WTC11 (cell line): ENCODE results near the gene SAFB. TPM values are rescaled to one million over a fixed set of nuclear protein-coding genes. Genes with fewer than 3 reads are reported as not detected.
A peak's percentile ranks its signal among the peaks of the same experiment; 100 is the strongest.

Source experiments
- ATAC-seq: fragments of 200-7000 bp; cut with Tn5 transposase; 2 replicates; pipeline ENCODE4 v1.10.0; 2021; ENCODE audit warnings: mild to moderate bottlenecking, moderate library complexity
- CTCF ChIA-PET: fragments of 300-600 bp; sonication (Branson Sonifier 250); formaldehyde crosslinking; loops from one replicate; lab custom pipeline; 2021; ENCODE audit warnings: antibody characterized with exemption; lab: Charles Lee
- POLR2A ChIA-PET: fragments of 350-600 bp; sonication (Branson Sonifier 250); formaldehyde crosslinking; loops from one replicate; lab custom pipeline; 2021; ENCODE audit warnings: antibody characterized with exemption; lab: Charles Lee
- DNase-seq: peaks from one replicate; pipeline ENCODE4 v3.0.0; 2021; ENCODE audit warnings: low spot score
- H3K27ac Mint-ChIP-seq: 2 replicates; pipeline ENCODE4 v1.8.0; 2021; ENCODE audit warnings: mixed read lengths
- H3K27me3 Mint-ChIP-seq: 2 replicates; pipeline ENCODE4 v1.8.0; 2021; ENCODE audit warnings: low read depth, mild to moderate bottlenecking, moderate library complexity, mixed read lengths
- H3K36me3 Mint-ChIP-seq: 2 replicates; pipeline ENCODE4 v1.8.0; 2021; ENCODE audit warnings: mixed read lengths
- H3K4me1 Mint-ChIP-seq: 2 replicates; pipeline ENCODE4 v1.8.0; 2022; ENCODE audit warnings: mixed read lengths
- H3K4me3 Mint-ChIP-seq: 2 replicates; pipeline ENCODE4 v1.8.0; 2021; ENCODE audit warnings: mild to moderate bottlenecking, moderate library complexity, mixed read lengths
- H3K9me3 Mint-ChIP-seq: 2 replicates; pipeline ENCODE4 v1.8.0; 2021; ENCODE audit warnings: mixed read lengths
- ATF3 ChIP-seq: sonication (generic); formaldehyde crosslinking; conservative IDR thresholded peaks from 2 replicates; pipeline ENCODE4 v1.8.1; 2022; ENCODE audit warnings: mild to moderate bottlenecking, missing genetic modification reagents
- CREM ChIP-seq: sonication (generic); formaldehyde crosslinking; IDR thresholded peaks from 2 replicates; pipeline ENCODE4 v1.8.1; 2022; ENCODE audit warnings: mild to moderate bottlenecking, missing genetic modification reagents, moderate library complexity
- ELF4 ChIP-seq: sonication (generic); formaldehyde crosslinking; IDR thresholded peaks from 2 replicates; pipeline ENCODE4 v1.8.1; 2022; ENCODE audit warnings: low read depth, mild to moderate bottlenecking, moderate library complexity, missing genetic modification reagents
- FOXP1 ChIP-seq: sonication (generic); formaldehyde crosslinking; IDR thresholded peaks from 2 replicates; pipeline ENCODE4 v1.8.0; 2022; ENCODE audit warnings: missing genetic modification reagents, mild to moderate bottlenecking, moderate library complexity, borderline replicate concordance
- MAX ChIP-seq: sonication (generic); formaldehyde crosslinking; IDR thresholded peaks from 2 replicates; pipeline ENCODE4 v1.8.0; 2022; ENCODE audit warnings: mild to moderate bottlenecking, missing genetic modification reagents
- OVOL2 ChIP-seq: fragments of 250-450 bp; sonication (Bioruptor Pico); IDR thresholded peaks from 2 replicates; pipeline ENCODE4 v1.9.0; 2021; ENCODE audit warnings: mild to moderate bottlenecking, borderline replicate concordance
- TEAD4 ChIP-seq: sonication (generic); formaldehyde crosslinking; IDR thresholded peaks from 2 replicates; pipeline ENCODE4 v1.8.0; 2022; ENCODE audit warnings: mild to moderate bottlenecking, missing genetic modification reagents
- USF1 ChIP-seq: sonication (generic); formaldehyde crosslinking; IDR thresholded peaks from 2 replicates; pipeline ENCODE4 v1.8.0; 2022; ENCODE audit warnings: mild to moderate bottlenecking, missing genetic modification reagents
- ZBTB21 ChIP-seq: sonication (generic); formaldehyde crosslinking; IDR thresholded peaks from 2 replicates; pipeline ENCODE4 v1.8.1; 2023; ENCODE audit warnings: mild to moderate bottlenecking, missing genetic modification reagents, borderline replicate concordance
- ZNF671 ChIP-seq: fragments of 250-450 bp; sonication (Bioruptor Pico); IDR thresholded peaks from 2 replicates; pipeline ENCODE4 v1.8.0; 2021; ENCODE audit warnings: mild to moderate bottlenecking
- total RNA-seq: library from RNA; stranded (reverse); gene quantifications from 3 replicates; pipeline ENCODE4 v1.2.3, GENCODE V29; 2021
- TF ChIP-seq, protein P1 (sequence below): sonication (generic); formaldehyde crosslinking; IDR thresholded peaks from 2 replicates; pipeline ENCODE4 v1.8.1; 2023; ENCODE audit warnings: mild to moderate bottlenecking, moderate library complexity, missing genetic modification reagents
- TF ChIP-seq, protein P2 (sequence below): sonication (generic); formaldehyde crosslinking; IDR thresholded peaks from 2 replicates; pipeline ENCODE4 v1.8.1; 2023; ENCODE audit warnings: mild to moderate bottlenecking, missing genetic modification reagents
- TF ChIP-seq, protein P3 (sequence below): fragments of 250-450 bp; sonication (Bioruptor Pico); IDR thresholded peaks from 2 replicates; pipeline ENCODE4 v1.9.0; 2021; ENCODE audit warnings: mild to moderate bottlenecking, borderline replicate concordance
- TF ChIP-seq, protein P4 (sequence below): sonication (generic); formaldehyde crosslinking; IDR thresholded peaks from 2 replicates; pipeline ENCODE4 v1.8.1; 2022; ENCODE audit warnings: low read depth, mild to moderate bottlenecking, moderate library complexity, missing genetic modification reagents, borderline replicate concordance

SAFB gene
- total RNA-seq, 1 experiment from 2014 or later = 141 TPM

GRCh38 chr19:5631567-5632240, 8.8 kb downstream of the SAFB start (continued):
- TF ChIP-seq OVOL2 (CRISPR knock-in tag) (no peak), TEAD4 (CRISPR knock-in tag) (no peak)

- ATAC-seq (no peak), DNase-seq (no peak)
- peaks cover 23% of the 10 kb centered on the region for H3K36me3 Mint-ChIP-seq
- TF ChIP-seq, protein P1, sequence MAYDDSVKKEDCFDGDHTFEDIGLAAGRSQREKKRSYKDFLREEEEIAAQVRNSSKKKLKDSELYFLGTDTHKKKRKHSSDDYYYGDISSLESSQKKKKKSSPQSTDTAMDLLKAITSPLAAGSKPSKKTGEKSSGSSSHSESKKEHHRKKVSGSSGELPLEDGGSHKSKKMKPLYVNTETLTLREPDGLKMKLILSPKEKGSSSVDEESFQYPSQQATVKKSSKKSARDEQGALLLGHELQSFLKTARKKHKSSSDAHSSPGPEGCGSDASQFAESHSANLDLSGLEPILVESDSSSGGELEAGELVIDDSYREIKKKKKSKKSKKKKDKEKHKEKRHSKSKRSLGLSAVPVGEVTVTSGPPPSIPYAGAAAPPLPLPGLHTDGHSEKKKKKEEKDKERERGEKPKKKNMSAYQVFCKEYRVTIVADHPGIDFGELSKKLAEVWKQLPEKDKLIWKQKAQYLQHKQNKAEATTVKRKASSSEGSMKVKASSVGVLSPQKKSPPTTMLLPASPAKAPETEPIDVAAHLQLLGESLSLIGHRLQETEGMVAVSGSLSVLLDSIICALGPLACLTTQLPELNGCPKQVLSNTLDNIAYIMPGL (CRISPR knock-in tag) = no peak
- TF ChIP-seq, protein P2, sequence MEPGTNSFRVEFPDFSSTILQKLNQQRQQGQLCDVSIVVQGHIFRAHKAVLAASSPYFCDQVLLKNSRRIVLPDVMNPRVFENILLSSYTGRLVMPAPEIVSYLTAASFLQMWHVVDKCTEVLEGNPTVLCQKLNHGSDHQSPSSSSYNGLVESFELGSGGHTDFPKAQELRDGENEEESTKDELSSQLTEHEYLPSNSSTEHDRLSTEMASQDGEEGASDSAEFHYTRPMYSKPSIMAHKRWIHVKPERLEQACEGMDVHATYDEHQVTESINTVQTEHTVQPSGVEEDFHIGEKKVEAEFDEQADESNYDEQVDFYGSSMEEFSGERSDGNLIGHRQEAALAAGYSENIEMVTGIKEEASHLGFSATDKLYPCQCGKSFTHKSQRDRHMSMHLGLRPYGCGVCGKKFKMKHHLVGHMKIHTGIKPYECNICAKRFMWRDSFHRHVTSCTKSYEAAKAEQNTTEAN = no peak
- TF ChIP-seq ELF4 (CRISPR knock-in tag) (no peak), CREM (CRISPR knock-in tag) (no peak)
- H3K4me1 Mint-ChIP-seq = peaks cover 6% of the 10 kb centered on the region
- peak overlapping the region; percentile 48; the same call in 1 of the 2 replicates for H3K27ac Mint-ChIP-seq
- H3K4me3 Mint-ChIP-seq = no peak overlapping the region
- H3K27me3 Mint-ChIP-seq = no peaks in the 10 kb centered on the region
- ChIA-PET CTCF (interaction anchor here (1.1 kb wide), 1 partner anchor 58 kb away, joined by 3 read pairs; the partner anchor contains the start of gene RPL36), POLR2A (no interaction called here)
- H3K9me3 Mint-ChIP-seq = no peaks in the 10 kb centered on the region
These were observed 9.3 kb downstream of the SAFB start for GRCh38 chr19:5632241-5632612.

DNA sequence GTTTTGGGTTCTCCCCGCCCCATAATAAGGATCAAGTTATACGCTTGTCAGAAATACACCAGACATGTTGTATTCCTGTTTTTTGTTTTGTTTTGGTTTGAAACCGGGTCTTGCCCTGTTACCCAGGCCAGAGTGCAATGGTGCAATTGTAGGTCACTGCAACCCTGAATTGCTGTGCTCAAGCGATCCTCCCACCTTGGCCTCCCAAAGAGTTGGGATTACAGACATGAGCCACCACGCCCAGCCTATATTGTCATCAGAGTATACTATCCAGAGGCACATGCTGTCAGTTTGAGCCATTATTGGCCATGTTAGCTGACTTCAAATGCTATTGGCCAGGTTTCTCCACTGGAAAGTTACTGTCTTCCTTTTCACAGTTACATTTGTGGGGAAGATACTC, 9.8 kb downstream of the SAFB start:
- H3K9me3 Mint-ChIP-seq = no peaks in the 10 kb centered on the region
- peaks cover 19% of the 10 kb centered on the region for H3K36me3 Mint-ChIP-seq
- ChIA-PET CTCF (interaction anchor here (1.1 kb wide), 1 partner anchor 57 kb away, joined by 3 read pairs; the partner anchor contains the start of gene RPL36), POLR2A (no interaction called here)
- ATAC-seq (no peak), DNase-seq (no peak)
- H3K4me1 Mint-ChIP-seq = peaks cover 2% of the 10 kb centered on the region
- H3K4me3 Mint-ChIP-seq = no peak overlapping the region
- no peak overlapping the region for H3K27ac Mint-ChIP-seq
- no peaks in the 10 kb centered on the region for H3K27me3 Mint-ChIP-seq
- TF ChIP-seq, protein P1 (CRISPR knock-in tag) = no peak
- TF ChIP-seq ZNF671 (CRISPR knock-in tag) (no peak), CREM (CRISPR knock-in tag) (no peak), ATF3 (CRISPR knock-in tag) (no peak), MAX (no peak), FOXP1 (CRISPR knock-in tag) (no peak), USF1 (CRISPR knock-in tag) (no peak), ZBTB21 (CRISPR knock-in tag) (no peak)
- TF ChIP-seq, protein P2 = no peak
- TF ChIP-seq, protein P3, sequence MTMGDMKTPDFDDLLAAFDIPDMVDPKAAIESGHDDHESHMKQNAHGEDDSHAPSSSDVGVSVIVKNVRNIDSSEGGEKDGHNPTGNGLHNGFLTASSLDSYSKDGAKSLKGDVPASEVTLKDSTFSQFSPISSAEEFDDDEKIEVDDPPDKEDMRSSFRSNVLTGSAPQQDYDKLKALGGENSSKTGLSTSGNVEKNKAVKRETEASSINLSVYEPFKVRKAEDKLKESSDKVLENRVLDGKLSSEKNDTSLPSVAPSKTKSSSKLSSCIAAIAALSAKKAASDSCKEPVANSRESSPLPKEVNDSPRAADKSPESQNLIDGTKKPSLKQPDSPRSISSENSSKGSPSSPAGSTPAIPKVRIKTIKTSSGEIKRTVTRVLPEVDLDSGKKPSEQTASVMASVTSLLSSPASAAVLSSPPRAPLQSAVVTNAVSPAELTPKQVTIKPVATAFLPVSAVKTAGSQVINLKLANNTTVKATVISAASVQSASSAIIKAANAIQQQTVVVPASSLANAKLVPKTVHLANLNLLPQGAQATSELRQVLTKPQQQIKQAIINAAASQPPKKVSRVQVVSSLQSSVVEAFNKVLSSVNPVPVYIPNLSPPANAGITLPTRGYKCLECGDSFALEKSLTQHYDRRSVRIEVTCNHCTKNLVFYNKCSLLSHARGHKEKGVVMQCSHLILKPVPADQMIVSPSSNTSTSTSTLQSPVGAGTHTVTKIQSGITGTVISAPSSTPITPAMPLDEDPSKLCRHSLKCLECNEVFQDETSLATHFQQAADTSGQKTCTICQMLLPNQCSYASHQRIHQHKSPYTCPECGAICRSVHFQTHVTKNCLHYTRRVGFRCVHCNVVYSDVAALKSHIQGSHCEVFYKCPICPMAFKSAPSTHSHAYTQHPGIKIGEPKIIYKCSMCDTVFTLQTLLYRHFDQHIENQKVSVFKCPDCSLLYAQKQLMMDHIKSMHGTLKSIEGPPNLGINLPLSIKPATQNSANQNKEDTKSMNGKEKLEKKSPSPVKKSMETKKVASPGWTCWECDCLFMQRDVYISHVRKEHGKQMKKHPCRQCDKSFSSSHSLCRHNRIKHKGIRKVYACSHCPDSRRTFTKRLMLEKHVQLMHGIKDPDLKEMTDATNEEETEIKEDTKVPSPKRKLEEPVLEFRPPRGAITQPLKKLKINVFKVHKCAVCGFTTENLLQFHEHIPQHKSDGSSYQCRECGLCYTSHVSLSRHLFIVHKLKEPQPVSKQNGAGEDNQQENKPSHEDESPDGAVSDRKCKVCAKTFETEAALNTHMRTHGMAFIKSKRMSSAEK (CRISPR knock-in tag) = no peak
- TF ChIP-seq, protein P4, sequence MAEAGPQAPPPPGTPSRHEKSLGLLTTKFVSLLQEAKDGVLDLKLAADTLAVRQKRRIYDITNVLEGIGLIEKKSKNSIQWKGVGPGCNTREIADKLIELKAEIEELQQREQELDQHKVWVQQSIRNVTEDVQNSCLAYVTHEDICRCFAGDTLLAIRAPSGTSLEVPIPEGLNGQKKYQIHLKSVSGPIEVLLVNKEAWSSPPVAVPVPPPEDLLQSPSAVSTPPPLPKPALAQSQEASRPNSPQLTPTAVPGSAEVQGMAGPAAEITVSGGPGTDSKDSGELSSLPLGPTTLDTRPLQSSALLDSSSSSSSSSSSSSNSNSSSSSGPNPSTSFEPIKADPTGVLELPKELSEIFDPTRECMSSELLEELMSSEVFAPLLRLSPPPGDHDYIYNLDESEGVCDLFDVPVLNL = no peak
